HG02973 (cell line): ENCODE data around the gene MRI1.

Experiments used
- ATAC-seq: cut with Tn5 transposase; IDR thresholded peaks from one replicate; pipeline ENCODE4 v1.9.1; 2021; ENCODE audit warnings: moderate library complexity; ENCODE audit not compliant: unreplicated experiment

The MRI1 gene

GRCh38 chr19:13821292-13821691, 57.0 kb downstream of the MRI1 start:
- no peak for ATAC-seq

GRCh38 chr19:13823256-13823655, 58.9 kb downstream of the MRI1 start:
- no peak for ATAC-seq
